Heart left ventricle (tissue), 16 donors: ENCODE results near the gene NPHS1. TPM values are rescaled to one million over a fixed set of nuclear protein-coding genes. Genes with fewer than 3 reads are reported as not detected.
"Not testable (repeated sequence)": the region's sequence is repeated elsewhere in the genome, so short reads cannot be mapped to it uniquely, and the experiment has no call there.

ENCODE experiments used
- ATAC-seq, 4 donors: fragments of 200-7000 bp; cut with Tn5 transposase; one replicate each; pipeline ENCODE4 v1.9.1; 2020 to 2022; ENCODE audit warnings: moderate library complexity in 4 of 4, mild to moderate bottlenecking in 3 of 4, moderate number of reproducible peaks in 1 of 4
- DNase-seq, 5 donors: peaks; one replicate each; pipeline ENCODE4 v3.0.0-alpha.2; 2020
- H3K27ac ChIP-seq, 12 donors: fragments of 200-600 bp; sonication (generic) in 4 of 12; one replicate each; pipeline versions ENCODE4 v1.5.0 to v1.8.0; 2016 to 2022; ENCODE audit warnings: mild to moderate bottlenecking in 2 of 12
- H3K27me3 ChIP-seq, 9 donors: fragments of 200-600 bp; sonication (generic) in 2 of 9; one replicate each; pipeline versions ENCODE4 v1.5.1 to v1.8.0; 2016 to 2022; ENCODE audit warnings: mild to moderate bottlenecking in 3 of 9
- H3K36me3 ChIP-seq, 9 donors: fragments of 200-600 bp; sonication (generic) in 2 of 9; one replicate each; pipeline versions ENCODE4 v1.5.0 to v1.8.0; 2018 to 2022; ENCODE audit warnings: mild to moderate bottlenecking in 2 of 9
- H3K4me1 ChIP-seq, 12 donors: fragments of 200-600 bp; sonication (generic) in 4 of 12; one replicate each; pipeline versions ENCODE4 v1.5.0 to v1.8.0; 2016 to 2022; ENCODE audit warnings: mild to moderate bottlenecking in 3 of 12
- H3K4me3 ChIP-seq, 12 donors: fragments of 200-600 bp; sonication (generic) in 4 of 12; one replicate each; pipeline versions ENCODE4 v1.5.0 to v1.8.0; 2017 to 2022; ENCODE audit warnings: mild to moderate bottlenecking in 9 of 12, moderate library complexity in 4 of 12
- H3K9me3 ChIP-seq, 12 donors: fragments of 200-600 bp; sonication (generic) in 4 of 12; one replicate each; pipeline versions ENCODE4 v1.5.0 to v1.8.0; 2016 to 2022; ENCODE audit warnings: mild to moderate bottlenecking in 1 of 12
- POLR2A ChIP-seq, 2 donors: fragments of 450-650 bp; IDR thresholded peaks; one replicate each; pipeline ENCODE4 v1.6.1; 2017; ENCODE audit warnings: antibody characterized with exemption in 2 of 2, mild to moderate bottlenecking in 2 of 2, moderate library complexity in 2 of 2
- WGBS, 4 donors: extraction: QIAGEN DNeasy Blood & Tissue Kit in 2 of 4; methylation state at CpG; one replicate each; pipeline versions ENCODE4 v1.1.5 to v1.1.7; 2013 to 2018; 5-methylcytosine and 5-hydroxymethylcytosine counted together
- intact Hi-C, 10 donors: fragments of 100-400 bp; cut with DNase I; formaldehyde crosslinking; loops; one replicate each; pipeline versions ENCODE4 v1.11.1 to v1.14.2; 2022
- polyA plus RNA-seq, 2 donors: library from polyadenylated mRNA; stranded (reverse); fragments of 200-250 nt; gene quantifications; one replicate each; pipeline ENCODE4 v1.2.3, GENCODE V29; 2013
- total RNA-seq, 9 donors: library from RNA; depleted of rRNA in 2 of 9; stranded (reverse); fragments of >200 nt in 2 of 9; fragmentation: NEBNext Ultra II Directional in 3 of 9; extraction: Animal tissue kit (Norgen Biotek cat#: 25700) in 3 of 9; gene quantifications; one replicate each; pipeline versions ENCODE4 v1.1.0 to v1.2.4, GENCODE V29; 2016 to 2023
- TF ChIP-seq, protein P1 (sequence below), 12 donors: fragments of 200-600 bp; sonication (generic) in 4 of 12; IDR thresholded peaks; one replicate each; pipeline versions ENCODE4 v1.5.0 to v1.8.0; 2018 to 2022; ENCODE audit warnings: antibody characterized with exemption in 12 of 12, mild to moderate bottlenecking in 5 of 12
- donor health status: ischemic (EF 13 %, LVEDD 7.1; RV severe dilation, severe dysfunction).
- donor health status: healthy with polysubstance abuse.
- donor health status: DM: no; HTN: yes; CAD: no.
- donor health status: DM: no; HTN: no; CAD: no.
- donor health status: ischemic (EF 25% LVEDD 6.9; RV normal size, moderate dysfunction).
- donor health status: ischemic (EF 25% LVEDD 5.7; RV mildly dilated, moderate dysfunction).
- donor health status: healthy.
- donor health status: DM: yes; HTN: yes; CAD: no.
- donor health status: ischemic (EF 35%, LVEDD 5.7; RV mildly dilated, moderate dysfunction).
- donor health status: nonischemic (EF 11% LVEDD 7.7; RV severe dilation, severe dysfunction).
- donor health status: DM: yes; HTN: yes; CAD: no.
- donor health status: PGD.
- donor health status: ischemic (EF 29% LVEDD 5.4; RV normal size, mild dysfunction).
- donor health status: nonischemic (EF 23%, LVEDD 6.1; RV moderate dilation, normal function).

The NPHS1 gene
- total and polyA plus RNA-seq, 11 donors = 1.0 TPM; not detected in 10

DNA sequence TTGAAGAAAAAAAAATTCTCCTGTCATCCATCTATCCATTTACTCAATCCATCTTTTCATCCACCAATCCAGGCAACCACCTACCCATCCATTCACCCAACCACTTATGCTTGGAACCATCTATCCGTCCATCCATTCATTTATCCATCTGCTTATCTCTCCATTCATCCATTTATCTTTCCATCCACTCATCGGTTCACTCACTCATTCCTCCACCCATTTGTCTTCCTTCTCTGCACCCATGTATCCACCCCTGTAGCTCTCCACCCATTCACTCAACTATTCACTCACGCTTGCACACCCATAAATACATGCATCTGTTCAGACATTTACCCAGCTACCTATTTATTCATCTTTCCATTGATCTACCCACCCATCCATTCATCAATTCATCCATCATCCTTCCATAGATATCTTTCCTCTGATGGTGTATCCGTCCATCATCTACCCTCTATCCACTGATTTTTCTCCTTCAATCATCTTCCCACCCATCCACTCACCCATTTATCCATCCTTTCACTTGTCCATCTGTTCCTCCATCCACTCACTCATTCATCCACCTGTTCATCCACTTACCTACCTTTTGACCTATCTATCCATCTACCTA lies 9.5 kb downstream of the NPHS1 start:
- H3K36me3 ChIP-seq = no peaks in the 10 kb centered on the region
- H3K4me3 ChIP-seq = no peak overlapping the region
- DNase-seq (no peak), ATAC-seq (no peak)
- H3K27me3 ChIP-seq = peaks cover 23 to 64% (median 49%) of the 10 kb centered on the region in 9 donors
- H3K27ac ChIP-seq = no peak overlapping the region
- peaks cover 0 to 21% (median 7%) of the 10 kb centered on the region in 12 donors for H3K4me1 ChIP-seq
- no peak for TF ChIP-seq POLR2A (IDR thresholded peaks at IDR 0.05)
- TF ChIP-seq, protein P1, sequence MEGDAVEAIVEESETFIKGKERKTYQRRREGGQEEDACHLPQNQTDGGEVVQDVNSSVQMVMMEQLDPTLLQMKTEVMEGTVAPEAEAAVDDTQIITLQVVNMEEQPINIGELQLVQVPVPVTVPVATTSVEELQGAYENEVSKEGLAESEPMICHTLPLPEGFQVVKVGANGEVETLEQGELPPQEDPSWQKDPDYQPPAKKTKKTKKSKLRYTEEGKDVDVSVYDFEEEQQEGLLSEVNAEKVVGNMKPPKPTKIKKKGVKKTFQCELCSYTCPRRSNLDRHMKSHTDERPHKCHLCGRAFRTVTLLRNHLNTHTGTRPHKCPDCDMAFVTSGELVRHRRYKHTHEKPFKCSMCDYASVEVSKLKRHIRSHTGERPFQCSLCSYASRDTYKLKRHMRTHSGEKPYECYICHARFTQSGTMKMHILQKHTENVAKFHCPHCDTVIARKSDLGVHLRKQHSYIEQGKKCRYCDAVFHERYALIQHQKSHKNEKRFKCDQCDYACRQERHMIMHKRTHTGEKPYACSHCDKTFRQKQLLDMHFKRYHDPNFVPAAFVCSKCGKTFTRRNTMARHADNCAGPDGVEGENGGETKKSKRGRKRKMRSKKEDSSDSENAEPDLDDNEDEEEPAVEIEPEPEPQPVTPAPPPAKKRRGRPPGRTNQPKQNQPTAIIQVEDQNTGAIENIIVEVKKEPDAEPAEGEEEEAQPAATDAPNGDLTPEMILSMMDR (IDR thresholded peaks at IDR 0.05) = no peak
- 80 to 85% (median 82%) methylated on average over 4 of the region's 4 CpGs for WGBS, 4 donors
- peaks cover 0 to 14% (median 8%) of the 10 kb centered on the region in 12 donors for H3K9me3 ChIP-seq
- intact Hi-C loops = no loop called here

- H3K36me3 ChIP-seq = no peaks in the 10 kb centered on the region
- no peak for DNase-seq
- WGBS, 4 donors = 76 to 83% (median 80%) methylated on average over 13 of the region's 13 CpGs
- H3K27ac ChIP-seq = no peak overlapping the region
- H3K4me3 ChIP-seq = no peak overlapping the region
- TF ChIP-seq POLR2A (IDR thresholded peaks at IDR 0.05) = no peak
- TF ChIP-seq, protein P1 (IDR thresholded peaks at IDR 0.05) = no peak
- no peak for ATAC-seq
- peaks cover 0 to 21% (median 7%) of the 10 kb centered on the region in 12 donors for H3K4me1 ChIP-seq
- intact Hi-C loops = no loop called here
- peaks cover 0 to 14% (median 8%) of the 10 kb centered on the region in 12 donors for H3K9me3 ChIP-seq
- peaks cover 23 to 57% (median 45%) of the 10 kb centered on the region in 9 donors for H3K27me3 ChIP-seq
Observed at GRCh38 chr19:35841961-35842595, 10.2 kb downstream of the NPHS1 start.

DNA sequence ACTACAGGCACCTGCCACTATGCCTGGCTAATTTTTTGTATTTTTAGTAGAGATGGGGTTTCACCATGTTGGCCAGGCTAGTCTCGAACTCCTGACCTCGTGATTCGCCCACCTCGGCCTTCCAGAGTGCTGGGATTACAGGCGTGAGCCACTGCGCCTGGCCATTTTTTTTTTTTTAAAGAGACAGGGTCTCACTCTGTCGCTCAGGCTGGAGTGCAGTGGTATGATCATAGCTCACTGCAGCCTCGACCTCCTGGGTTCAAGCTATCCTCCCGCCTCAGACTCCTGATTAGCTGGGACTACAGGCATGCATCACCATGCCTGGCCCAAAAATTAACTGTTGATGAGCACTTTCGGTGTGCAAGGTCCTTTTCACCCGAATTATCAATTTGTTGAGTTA lies 16.2 kb downstream of the NPHS1 start:
- H3K4me3 ChIP-seq, H3K36me3 ChIP-seq, H3K27ac ChIP-seq, H3K4me1 ChIP-seq, ATAC-seq, DNase-seq, intact Hi-C loops: not testable (repeated sequence)
- peaks cover 0 to 14% (median 8%) of the 10 kb centered on the region in 12 donors for H3K9me3 ChIP-seq
- 52 to 57% (median 55%) methylated on average over 11 of the region's 11 CpGs for WGBS, 4 donors
- peaks cover 0 to 28% (median 6%) of the 10 kb centered on the region in 9 donors for H3K27me3 ChIP-seq

DNA sequence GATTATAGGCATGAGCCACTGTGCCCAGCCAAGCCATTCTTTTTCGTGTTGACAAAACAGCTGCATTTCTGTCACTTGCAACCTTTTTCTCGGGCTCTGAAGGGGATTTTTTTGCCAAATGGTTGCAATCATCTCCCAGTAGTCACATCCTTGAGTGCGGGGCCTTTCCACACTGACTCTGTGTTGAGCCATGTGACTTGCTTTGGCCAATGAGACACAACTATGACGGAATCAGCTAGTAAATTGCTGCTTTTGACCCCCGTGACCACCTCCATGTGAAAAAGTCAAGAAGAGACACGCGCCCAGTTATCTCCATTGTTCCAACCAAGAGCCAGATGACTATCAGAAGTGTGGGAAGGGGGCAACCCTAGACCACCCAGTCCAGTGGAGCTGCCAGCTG lies 18.3 kb downstream of the NPHS1 start:
- no peak for TF ChIP-seq POLR2A (IDR thresholded peaks at IDR 0.05)
- TF ChIP-seq, protein P1 (IDR thresholded peaks at IDR 0.05) = no peak
- H3K27me3 ChIP-seq = peaks cover 0 to 25% (median 6%) of the 10 kb centered on the region in 9 donors

More for the DNA sequence above, 18.3 kb downstream of the NPHS1 start:
- WGBS, 4 donors = 48 to 58% (median 51%) methylated on average over 7 of the region's 7 CpGs
- H3K4me1 ChIP-seq = no peaks in the 10 kb centered on the region
- H3K9me3 ChIP-seq = peaks cover 0 to 11% (median 7%) of the 10 kb centered on the region in 12 donors
- ATAC-seq = no peak
- intact Hi-C loops = no loop called here
- no peak overlapping the region for H3K4me3 ChIP-seq
- no peak for DNase-seq
- no peaks in the 10 kb centered on the region for H3K36me3 ChIP-seq
- H3K27ac ChIP-seq = no peak overlapping the region
